K562 (cell line): ENCODE data around the gene MKNK2. TPM values are rescaled to one million over a fixed set of nuclear protein-coding genes. Genes with fewer than 3 reads are reported as not detected.
A peak's percentile ranks its signal among the peaks of the same experiment; 100 is the strongest.

ENCODE experiments used
- BRD4 ChIP-seq: fragments of 200-600 bp; sonication (generic); IDR thresholded peaks from 2 replicates; pipeline ENCODE4 v1.6.1; 2017; ENCODE audit warnings: inconsistent platforms
- CCNT2 ChIP-seq: IDR thresholded peaks from 2 replicates; pipeline ENCODE4 v1.6.1; 2011; ENCODE audit warnings: borderline replicate concordance, low read depth, mild to moderate bottlenecking, moderate library complexity, mixed read lengths, low read length; ENCODE audit not compliant: insufficient read length; ENCODE audit errors: extremely low read depth
- CTBP1 ChIP-seq: fragments of 450-650 bp; IDR thresholded peaks from 2 replicates; pipeline ENCODE4 v1.6.1; 2016; ENCODE audit warnings: borderline replicate concordance
- DIDO1 ChIP-seq: fragments of 450-650 bp; IDR thresholded peaks from 2 replicates; pipeline ENCODE4 v1.6.1; 2016; ENCODE audit warnings: low read depth, missing biosample characterization, missing genetic modification characterization
- DLX4 ChIP-seq: fragments of 250-450 bp; sonication (Bioruptor Pico); IDR thresholded peaks from 2 replicates; pipeline ENCODE4 v1.6.1; 2021; ENCODE audit warnings: mild to moderate bottlenecking
- ELF1 ChIP-seq: fragments of 200-800 bp; sonication (Bioruptor generic); IDR thresholded peaks from 2 replicates; pipeline ENCODE4 v1.6.1; 2016; ENCODE audit warnings: missing genetic modification characterization, missing compliant biosample characterization
- FOS ChIP-seq: IDR thresholded peaks from 3 replicates; pipeline ENCODE4 v1.6.1; 2011; ENCODE audit not compliant: insufficient read length; ENCODE audit errors: extremely low read depth
- FOXK1 ChIP-seq: sonication (generic); formaldehyde crosslinking; IDR thresholded peaks from 2 replicates; pipeline ENCODE4 v1.8.0; 2022; ENCODE audit warnings: missing genetic modification reagents, mild to moderate bottlenecking, borderline replicate concordance
- GTF2A2 ChIP-seq: IDR thresholded peaks from 2 replicates; pipeline ENCODE4 v1.6.1; 2016; ENCODE audit warnings: mild to moderate bottlenecking, missing genetic modification characterization, missing compliant biosample characterization
- HNRNPK ChIP-seq: fragments of 200-400 bp; formaldehyde crosslinking; IDR thresholded peaks from one replicate; pipeline ENCODE4 v1.6.1; 2018; ENCODE audit warnings: mild to moderate bottlenecking, low read depth, low read length; ENCODE audit not compliant: poor library complexity, severe bottlenecking
- MECOM ChIP-seq: fragments of 250-450 bp; sonication (Bioruptor Pico); IDR thresholded peaks from 2 replicates; pipeline ENCODE4 v1.8.0; 2022; ENCODE audit warnings: inconsistent platforms
- MEF2A ChIP-seq: IDR thresholded peaks from 2 replicates; pipeline ENCODE4 v1.6.1; 2011; ENCODE audit warnings: low read depth, mild to moderate bottlenecking, low read length, moderate library complexity; ENCODE audit not compliant: control insufficient read depth
- MIER1 ChIP-seq: fragments of 450-650 bp; IDR thresholded peaks from 2 replicates; pipeline ENCODE4 v1.6.1; 2016; ENCODE audit warnings: antibody characterized with exemption, mild to moderate bottlenecking, low read depth
- MLX ChIP-seq, 2 experiments: fragments of 450-650 bp in 1 of 2; sonication (generic) in 1 of 2; formaldehyde crosslinking; conservative IDR thresholded peaks; 2 replicates each; pipeline versions ENCODE4 v1.4.0 to v1.8.1; 2020 to 2022; ENCODE audit warnings: mild to moderate bottlenecking in 1 of 2, missing genetic modification reagents in 1 of 2
- NR2C1 ChIP-seq, 2 experiments: fragments of 450-650 bp; IDR thresholded peaks; 2 replicates each; pipeline ENCODE4 v1.6.1; 2017; ENCODE audit warnings: mild to moderate bottlenecking in 2 of 2, antibody characterized with exemption in 1 of 2, inconsistent platforms in 1 of 2, missing compliant biosample characterization in 1 of 2, missing genetic modification characterization in 1 of 2
- PCBP1 ChIP-seq: fragments of 200-400 bp; formaldehyde crosslinking; IDR thresholded peaks from 2 replicates; pipeline ENCODE4 v1.6.1; 2018; ENCODE audit warnings: mild to moderate bottlenecking, low read depth, low read length; ENCODE audit not compliant: poor library complexity, severe bottlenecking
- POU5F1 ChIP-seq: fragments of 150-350 bp; IDR thresholded peaks from 2 replicates; pipeline ENCODE4 v1.6.1; 2014; ENCODE audit warnings: borderline replicate concordance, low read length, low read depth, mild to moderate bottlenecking; ENCODE audit not compliant: partially characterized antibody
- RBM34 ChIP-seq: fragments of 200-400 bp; formaldehyde crosslinking; IDR thresholded peaks from 2 replicates; pipeline ENCODE4 v1.6.1; 2018; ENCODE audit warnings: low read length, borderline replicate concordance; ENCODE audit not compliant: insufficient read depth
- SIN3A ChIP-seq, 2 experiments: fragments of 150-350 bp in 1 of 2; IDR thresholded peaks; 2 replicates each; pipeline ENCODE4 v1.6.1; 2011 to 2016; ENCODE audit warnings: borderline replicate concordance in 2 of 2, low read depth in 2 of 2, low read length in 2 of 2, mild to moderate bottlenecking in 2 of 2, moderate library complexity in 2 of 2; ENCODE audit not compliant: control insufficient read depth in 1 of 2
- ZBTB8A ChIP-seq: fragments of 450-650 bp; IDR thresholded peaks from 2 replicates; pipeline ENCODE4 v1.6.1; 2018; ENCODE audit warnings: mild to moderate bottlenecking, moderate library complexity; ENCODE audit not compliant: partially characterized antibody
- ZNF282 ChIP-seq: sonication (generic); formaldehyde crosslinking; IDR thresholded peaks from 2 replicates; pipeline ENCODE4 v1.8.1; 2023; ENCODE audit warnings: missing genetic modification reagents
- ZNF518B ChIP-seq: fragments of 250-450 bp; sonication (Bioruptor Pico); IDR thresholded peaks from 2 replicates; pipeline ENCODE4 v1.5.0; 2021; ENCODE audit warnings: mild to moderate bottlenecking, moderate library complexity
- ZNF780A ChIP-seq: fragments of 250-450 bp; sonication (Bioruptor Pico); IDR thresholded peaks from 2 replicates; pipeline ENCODE4 v1.5.0; 2021; ENCODE audit warnings: mild to moderate bottlenecking
- polyA plus RNA-seq, 8 experiments: library from polyadenylated mRNA; depleted of rRNA in 4 of 8; stranded (reverse) in 5 of 8; unstranded in 3 of 8; fragments of >200 nt; fragmentation: Nextera tagmentation in 2 of 8; fragmentation: Illumina TruSeq in 1 of 8; extraction: Ambion mirVana in 2 of 8; extraction: Trizol in 1 of 8; gene quantifications; 2 replicates each; pipeline versions ENCODE4 v1.2.1 to v1.2.3, GENCODE V29; 2011 to 2014; ENCODE audit warnings: inconsistent platforms in 1 of 8, missing spikeins in 1 of 8
- total RNA-seq, 7 experiments: library from RNA; depleted of rRNA in 6 of 7; stranded (reverse); fragments of >200 nt in 6 of 7; fragmentation: Illumina TruSeq in 2 of 7; extraction: Trizol in 2 of 7; gene quantifications; 2 replicates each; pipeline versions ENCODE4 v1.2.1 to v1.2.3, GENCODE V29; 2011 to 2021; ENCODE audit warnings: low replicate concordance in 1 of 7

The MKNK2 gene
- total and polyA plus RNA-seq, 9 of the 15 experiments (the other 6 are each of a cell fraction or from before 2014, with no cell fraction given), result 5.1 to 191 (median 51.9) TPM

GRCh38 chr19:2061495-2062388 lies 10.7 kb upstream of the MKNK2 start (continued):
- TF ChIP-seq MLX (CRISPR knock-in tag; conservative IDR thresholded peaks at IDR 0.05) (no peak), NR2C1 (IDR thresholded peaks at IDR 0.05) (0 out of 2 replicates have a peak, but pooled peaks have one; percentile 14), NR2C1 (tag; IDR thresholded peaks at IDR 0.05) (peak; percentile 52), MEF2A (no peak), MIER1 (no peak), ELF1 (tag) (no peak), ZNF518B (CRISPR knock-in tag) (no peak), POU5F1 (no peak), CCNT2 (peak; percentile 84), SIN3A (IDR thresholded peaks at IDR 0.05; ENCODE audit: borderline replicate concordance in 2 of 2, control insufficient read depth in 1 of 2, low read depth in 2 of 2, low read length in 2 of 2) (peak; percentile 46 to 60; a peak in 2 of 4 replicates), FOXK1 (0 out of 2 replicates have a peak, but pooled peaks have one; percentile 38), RBM34 (no peak), DIDO1 (tag) (no peak), PCBP1 (peak; percentile 41), CTBP1 (no peak), DLX4 (CRISPR knock-in tag) (no peak), ZBTB8A (no peak), BRD4 (no peak), MECOM (CRISPR knock-in tag) (no peak), HNRNPK (no peak), GTF2A2 (no peak), ZNF780A (no peak), ZNF282 (no peak), FOS (peak; percentile 15)
